KMS-11 (cell line): ENCODE results near the gene SH3BP1.

Source experiments
- H2AFZ ChIP-seq: fragments of 200-600 bp; sonication (generic); 2 replicates; pipeline ENCODE4 v1.6.1; 2016; ENCODE audit warnings: antibody characterized with exemption, mixed run types, low read depth
- H3K27ac ChIP-seq: fragments of 200-600 bp; sonication (generic); 2 replicates; pipeline ENCODE4 v1.6.1; 2016; ENCODE audit warnings: mild to moderate bottlenecking, mixed run types
- H3K27me3 ChIP-seq: fragments of 200-600 bp; sonication (generic); 2 replicates; pipeline ENCODE4 v1.6.1; 2017; ENCODE audit warnings: mild to moderate bottlenecking, low read depth, mixed run types, moderate library complexity; ENCODE audit not compliant: insufficient read depth
- H3K36me3 ChIP-seq: fragments of 200-600 bp; sonication (generic); 2 replicates; pipeline ENCODE4 v1.6.1; 2017; ENCODE audit warnings: mild to moderate bottlenecking, mixed run types; ENCODE audit not compliant: insufficient read depth
- H3K4me1 ChIP-seq: fragments of 200-600 bp; sonication (generic); 2 replicates; pipeline ENCODE4 v1.6.1; 2016; ENCODE audit warnings: mild to moderate bottlenecking, low read depth, mixed run types; ENCODE audit not compliant: poor library complexity, severe bottlenecking
- H3K4me2 ChIP-seq: fragments of 200-600 bp; sonication (generic); 2 replicates; pipeline ENCODE4 v1.7.0; 2016; ENCODE audit warnings: mild to moderate bottlenecking, mixed run types
- H3K4me3 ChIP-seq: fragments of 200-600 bp; sonication (generic); IDR thresholded peaks from 2 replicates; pipeline ENCODE4 v1.6.1; 2017; ENCODE audit warnings: low read depth, low read length, mixed read lengths; ENCODE audit not compliant: insufficient read depth
- H3K79me2 ChIP-seq: fragments of 200-600 bp; sonication (generic); 2 replicates; pipeline ENCODE4 v1.6.1; 2016; ENCODE audit warnings: low read depth, mixed run types; ENCODE audit not compliant: insufficient read depth
- H3K9ac ChIP-seq: fragments of 200-600 bp; sonication (generic); 2 replicates; pipeline ENCODE4 v1.6.1; 2016; ENCODE audit warnings: mild to moderate bottlenecking, mixed run types
- H4K20me1 ChIP-seq: fragments of 200-600 bp; sonication (generic); 2 replicates; pipeline ENCODE4 v1.6.1; 2016; ENCODE audit warnings: mild to moderate bottlenecking, mixed run types; ENCODE audit not compliant: insufficient read depth
- TF ChIP-seq, protein P1 (sequence below): fragments of 200-600 bp; sonication (generic); conservative IDR thresholded peaks from 2 replicates; pipeline ENCODE4 v1.6.1; 2017; ENCODE audit warnings: low read depth, mild to moderate bottlenecking, antibody characterized with exemption, low read length, moderate library complexity, mixed read lengths

The SH3BP1 gene

DNA sequence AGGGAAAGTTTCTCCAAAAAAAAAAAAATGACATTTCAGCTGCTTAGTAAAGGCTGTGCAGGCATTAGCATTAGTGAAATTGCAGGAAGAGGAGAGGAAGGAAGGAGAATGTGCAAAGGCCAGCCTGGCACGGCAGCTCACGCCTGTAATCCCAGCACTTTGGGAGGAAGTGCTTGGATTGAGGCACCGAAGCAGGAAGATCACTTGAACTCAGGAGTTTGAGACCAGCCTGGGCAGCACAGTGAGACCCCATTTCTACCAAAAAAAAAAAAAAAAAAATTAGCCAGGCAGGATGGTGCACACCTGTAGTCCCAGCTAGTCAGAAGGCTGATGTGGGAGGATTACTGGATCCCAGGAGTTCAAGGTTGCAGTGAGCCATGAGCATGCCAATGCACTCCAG lies 65.2 kb downstream of the SH3BP1 start:
- TF ChIP-seq, protein P1, sequence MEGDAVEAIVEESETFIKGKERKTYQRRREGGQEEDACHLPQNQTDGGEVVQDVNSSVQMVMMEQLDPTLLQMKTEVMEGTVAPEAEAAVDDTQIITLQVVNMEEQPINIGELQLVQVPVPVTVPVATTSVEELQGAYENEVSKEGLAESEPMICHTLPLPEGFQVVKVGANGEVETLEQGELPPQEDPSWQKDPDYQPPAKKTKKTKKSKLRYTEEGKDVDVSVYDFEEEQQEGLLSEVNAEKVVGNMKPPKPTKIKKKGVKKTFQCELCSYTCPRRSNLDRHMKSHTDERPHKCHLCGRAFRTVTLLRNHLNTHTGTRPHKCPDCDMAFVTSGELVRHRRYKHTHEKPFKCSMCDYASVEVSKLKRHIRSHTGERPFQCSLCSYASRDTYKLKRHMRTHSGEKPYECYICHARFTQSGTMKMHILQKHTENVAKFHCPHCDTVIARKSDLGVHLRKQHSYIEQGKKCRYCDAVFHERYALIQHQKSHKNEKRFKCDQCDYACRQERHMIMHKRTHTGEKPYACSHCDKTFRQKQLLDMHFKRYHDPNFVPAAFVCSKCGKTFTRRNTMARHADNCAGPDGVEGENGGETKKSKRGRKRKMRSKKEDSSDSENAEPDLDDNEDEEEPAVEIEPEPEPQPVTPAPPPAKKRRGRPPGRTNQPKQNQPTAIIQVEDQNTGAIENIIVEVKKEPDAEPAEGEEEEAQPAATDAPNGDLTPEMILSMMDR: no peak
- Histone ChIP-seq H3K4me1 (peaks cover 8% of the 10 kb centered on the region), H4K20me1 (no peaks in the 10 kb centered on the region), H2AFZ (no peak overlapping the region), H3K4me3 (no peak overlapping the region), H3K36me3 (no peaks in the 10 kb centered on the region), H3K4me2 (no peak overlapping the region), H3K9ac (no peak overlapping the region), H3K79me2 (no peaks in the 10 kb centered on the region), H3K27me3 (no peaks in the 10 kb centered on the region), H3K27ac (no peak overlapping the region)

DNA sequence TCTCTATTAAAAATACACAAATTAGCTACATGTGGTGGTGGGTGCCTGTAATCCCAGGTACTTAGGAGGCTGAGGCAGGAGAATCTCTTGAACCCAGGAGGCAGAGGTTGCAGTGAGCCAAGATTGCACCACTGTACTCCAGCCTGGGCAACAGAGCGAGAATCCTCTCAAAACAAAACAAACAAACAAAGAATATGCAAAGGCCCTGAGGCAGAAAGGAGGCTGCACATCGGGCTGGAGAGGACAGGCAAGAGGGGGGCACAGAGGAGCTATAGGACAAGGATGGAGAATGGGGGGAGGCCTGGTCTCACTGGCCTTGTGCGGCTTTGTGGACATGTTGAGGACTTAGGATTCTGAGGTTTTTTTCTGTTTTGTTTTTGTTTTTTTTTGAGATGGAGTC lies 65.7 kb downstream of the SH3BP1 start:
- no peaks in the 10 kb centered on the region for H3K79me2 ChIP-seq
- TF ChIP-seq, protein P1: no peak
- H3K9ac ChIP-seq: no peak overlapping the region
- no peaks in the 10 kb centered on the region for H3K27me3 ChIP-seq
- H3K27ac ChIP-seq: no peak overlapping the region
- no peaks in the 10 kb centered on the region for H3K36me3 ChIP-seq
- H3K4me2 ChIP-seq: no peak overlapping the region
- no peak overlapping the region for H3K4me3 ChIP-seq
- no peak overlapping the region for H2AFZ ChIP-seq
- H4K20me1 ChIP-seq: no peaks in the 10 kb centered on the region
- H3K4me1 ChIP-seq: peaks cover 8% of the 10 kb centered on the region
